ENCODE measurements around the gene CNOT3.

Gene CNOT3

GRCh38 chr19:54123682-54124081 lies 13.9 kb upstream of the CNOT3 start:
- H3K27me3 ChIP-seq (ENCODE audit: control insufficient read depth, insufficient read depth, low read length), result no peaks in the 10 kb centered on the region
- H3K36me3 ChIP-seq (ENCODE audit: control insufficient read depth, insufficient read depth, low read length), result no peaks in the 10 kb centered on the region
- TF ChIP-seq, protein P1, sequence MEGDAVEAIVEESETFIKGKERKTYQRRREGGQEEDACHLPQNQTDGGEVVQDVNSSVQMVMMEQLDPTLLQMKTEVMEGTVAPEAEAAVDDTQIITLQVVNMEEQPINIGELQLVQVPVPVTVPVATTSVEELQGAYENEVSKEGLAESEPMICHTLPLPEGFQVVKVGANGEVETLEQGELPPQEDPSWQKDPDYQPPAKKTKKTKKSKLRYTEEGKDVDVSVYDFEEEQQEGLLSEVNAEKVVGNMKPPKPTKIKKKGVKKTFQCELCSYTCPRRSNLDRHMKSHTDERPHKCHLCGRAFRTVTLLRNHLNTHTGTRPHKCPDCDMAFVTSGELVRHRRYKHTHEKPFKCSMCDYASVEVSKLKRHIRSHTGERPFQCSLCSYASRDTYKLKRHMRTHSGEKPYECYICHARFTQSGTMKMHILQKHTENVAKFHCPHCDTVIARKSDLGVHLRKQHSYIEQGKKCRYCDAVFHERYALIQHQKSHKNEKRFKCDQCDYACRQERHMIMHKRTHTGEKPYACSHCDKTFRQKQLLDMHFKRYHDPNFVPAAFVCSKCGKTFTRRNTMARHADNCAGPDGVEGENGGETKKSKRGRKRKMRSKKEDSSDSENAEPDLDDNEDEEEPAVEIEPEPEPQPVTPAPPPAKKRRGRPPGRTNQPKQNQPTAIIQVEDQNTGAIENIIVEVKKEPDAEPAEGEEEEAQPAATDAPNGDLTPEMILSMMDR (IDR thresholded peaks at IDR 0.05), result no peak
- H3K4me2 ChIP-seq (ENCODE audit: low read length), result no peak overlapping the region
- no peak overlapping the region for H3K27ac ChIP-seq
- no peak overlapping the region for H3K4me3 ChIP-seq (ENCODE audit: low read depth, low read length)
- no peaks in the 10 kb centered on the region for H3K9me3 ChIP-seq (ENCODE audit: control insufficient read depth, low read length)
- H3K79me2 ChIP-seq, result no peaks in the 10 kb centered on the region
- no peak overlapping the region for H3K9ac ChIP-seq
- H3K4me1 ChIP-seq, result no peaks in the 10 kb centered on the region
- no peak overlapping the region for H2AFZ ChIP-seq

DNA sequence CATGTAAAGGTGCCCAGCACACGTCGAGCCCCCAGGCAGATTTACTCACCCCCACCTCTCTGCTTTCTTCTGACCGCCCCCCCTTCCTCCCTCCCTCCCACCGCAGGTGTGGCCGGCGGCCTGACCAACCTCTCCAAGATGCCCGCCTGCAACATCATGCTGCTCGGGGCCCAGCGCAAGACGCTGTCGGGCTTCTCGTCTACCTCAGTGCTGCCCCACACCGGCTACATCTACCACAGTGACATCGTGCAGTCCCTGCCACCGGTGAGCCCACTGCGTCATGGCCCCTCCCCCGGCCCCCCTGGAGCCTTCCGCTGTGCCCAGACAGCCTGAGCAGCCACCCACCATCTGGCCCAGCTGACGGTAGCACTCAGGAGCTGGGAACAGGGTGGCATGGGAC lies 13.2 kb upstream of the CNOT3 start:
- H3K9me3 ChIP-seq (ENCODE audit: control insufficient read depth, low read length), result no peaks in the 10 kb centered on the region
- no peak overlapping the region for H3K27ac ChIP-seq
- no peak overlapping the region for H3K4me3 ChIP-seq (ENCODE audit: low read depth, low read length)
- H3K4me2 ChIP-seq (ENCODE audit: low read length), result no peak overlapping the region
- no peaks in the 10 kb centered on the region for H3K36me3 ChIP-seq (ENCODE audit: control insufficient read depth, insufficient read depth, low read length)
- no peak overlapping the region for H2AFZ ChIP-seq
- no peaks in the 10 kb centered on the region for H3K79me2 ChIP-seq
- H3K9ac ChIP-seq, result no peak overlapping the region
- no peaks in the 10 kb centered on the region for H3K4me1 ChIP-seq
- H3K27me3 ChIP-seq (ENCODE audit: control insufficient read depth, insufficient read depth, low read length), result no peaks in the 10 kb centered on the region
- TF ChIP-seq, protein P1 (IDR thresholded peaks at IDR 0.05), result no peak

- Histone ChIP-seq H3K4me2 (ENCODE audit: low read length) (no peak overlapping the region), H3K27ac (no peak overlapping the region), H3K9me3 (ENCODE audit: control insufficient read depth, low read length) (no peaks in the 10 kb centered on the region), H3K9ac (no peak overlapping the region), H3K36me3 (ENCODE audit: control insufficient read depth, insufficient read depth, low read length) (no peaks in the 10 kb centered on the region), H3K27me3 (ENCODE audit: control insufficient read depth, insufficient read depth, low read length) (no peaks in the 10 kb centered on the region), H3K4me1 (no peaks in the 10 kb centered on the region), H3K79me2 (no peaks in the 10 kb centered on the region), H3K4me3 (ENCODE audit: low read depth, low read length) (no peak overlapping the region), H2AFZ (no peak overlapping the region)
- TF ChIP-seq, protein P1 (IDR thresholded peaks at IDR 0.05), result no peak
Measured at GRCh38 chr19:54125713-54126112, 11.8 kb upstream of the CNOT3 start.

DNA sequence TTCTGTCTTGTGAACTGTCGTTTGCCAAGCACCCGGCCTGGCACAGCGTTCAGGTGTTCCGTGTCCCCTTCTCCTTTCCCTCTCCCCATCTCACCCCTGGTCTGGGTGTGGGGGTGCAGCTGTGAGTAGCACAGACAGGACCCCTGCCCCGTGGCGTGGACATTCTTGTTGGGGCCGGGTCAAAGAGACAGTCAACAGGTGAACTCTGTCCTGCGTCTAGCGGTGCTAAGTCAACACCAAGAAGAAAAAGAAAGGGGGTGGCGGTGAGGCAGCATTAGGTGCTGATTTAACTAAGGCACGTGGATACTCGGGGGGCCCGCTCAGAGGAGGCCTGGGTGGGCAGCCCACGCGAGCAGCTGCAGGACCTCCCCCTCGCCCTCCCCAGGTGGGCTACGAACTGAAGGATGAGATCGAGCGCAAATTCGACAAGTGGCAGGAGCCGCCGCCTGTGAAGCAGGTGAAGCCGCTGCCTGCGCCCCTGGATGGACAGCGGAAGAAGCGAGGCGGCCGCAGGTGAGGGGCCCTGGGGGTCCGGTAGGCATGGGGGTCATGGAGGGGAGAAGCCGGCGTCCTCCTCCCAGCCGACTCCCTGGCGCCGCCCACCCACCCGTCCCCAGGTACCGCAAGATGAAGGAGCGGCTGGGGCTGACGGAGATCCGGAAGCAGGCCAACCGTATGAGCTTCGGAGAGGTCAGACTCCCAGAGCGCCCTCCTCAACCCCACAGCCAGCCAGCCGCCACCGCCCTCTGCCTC lies 9.7 kb upstream of the CNOT3 start:
- Histone ChIP-seq H2AFZ (no peak overlapping the region), H3K79me2 (no peaks in the 10 kb centered on the region), H3K27ac (no peak overlapping the region), H3K9ac (no peak overlapping the region), H3K27me3 (ENCODE audit: control insufficient read depth, insufficient read depth, low read length) (no peaks in the 10 kb centered on the region), H3K9me3 (ENCODE audit: control insufficient read depth, low read length) (no peaks in the 10 kb centered on the region), H3K4me1 (no peaks in the 10 kb centered on the region), H3K36me3 (ENCODE audit: control insufficient read depth, insufficient read depth, low read length) (no peaks in the 10 kb centered on the region), H3K4me3 (ENCODE audit: low read depth, low read length) (no peak overlapping the region), H3K4me2 (ENCODE audit: low read length) (no peak overlapping the region)
- TF ChIP-seq, protein P1 (IDR thresholded peaks at IDR 0.05), result no peak

DNA sequence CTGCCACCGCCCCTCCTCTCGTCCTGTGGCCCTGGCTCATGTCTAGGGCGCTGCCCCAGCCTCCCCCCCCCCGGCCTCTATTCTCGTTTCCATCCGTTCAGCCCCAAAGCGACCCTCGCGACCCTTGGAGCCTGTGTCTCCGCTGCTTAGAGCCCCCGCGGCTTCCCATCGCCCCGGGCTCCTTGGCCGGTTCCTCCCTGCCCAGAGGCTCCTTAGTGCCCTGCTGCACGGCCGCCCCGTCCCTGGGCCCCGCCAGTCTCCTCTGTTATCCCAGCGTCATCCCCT lies 9.2 kb upstream of the CNOT3 start:
- H3K27ac ChIP-seq, result no peak overlapping the region
- no peaks in the 10 kb centered on the region for H3K36me3 ChIP-seq (ENCODE audit: control insufficient read depth, insufficient read depth, low read length)
- H3K4me2 ChIP-seq (ENCODE audit: low read length), result no peak overlapping the region
- no peaks in the 10 kb centered on the region for H3K79me2 ChIP-seq
- H3K9me3 ChIP-seq (ENCODE audit: control insufficient read depth, low read length), result no peaks in the 10 kb centered on the region
- H3K4me1 ChIP-seq, result no peaks in the 10 kb centered on the region
- no peaks in the 10 kb centered on the region for H3K27me3 ChIP-seq (ENCODE audit: control insufficient read depth, insufficient read depth, low read length)
- TF ChIP-seq, protein P1 (IDR thresholded peaks at IDR 0.05), result no peak
- no peak overlapping the region for H3K9ac ChIP-seq
- H2AFZ ChIP-seq, result no peak overlapping the region
- no peak overlapping the region for H3K4me3 ChIP-seq (ENCODE audit: low read depth, low read length)

All from parathyroid adenoma (tissue), 2 donors.